Vagina (tissue), 2 donors: ENCODE data around the gene PRSS57. TPM values are rescaled to one million over a fixed set of nuclear protein-coding genes. Genes with fewer than 3 reads are reported as not detected.

Experiments
- DNase-seq, 2 donors: peaks; one replicate each; pipeline ENCODE4 v3.0.0-alpha.2; 2017; ENCODE audit errors: extremely low spot score in 2 of 2
- H3K27ac ChIP-seq: fragments of 200-600 bp; sonication (generic); one replicate; pipeline ENCODE4 v1.5.1; 2019
- H3K27me3 ChIP-seq: fragments of 200-600 bp; sonication (generic); one replicate; pipeline ENCODE4 v1.5.1; 2019
- H3K36me3 ChIP-seq, 2 donors: fragments of 200-600 bp; sonication (generic); one replicate each; pipeline ENCODE4 v1.5.1; 2017 to 2019
- H3K4me1 ChIP-seq: fragments of 200-600 bp; sonication (generic); one replicate; pipeline ENCODE4 v1.5.1; 2019
- H3K4me3 ChIP-seq, 2 donors: fragments of 200-600 bp; sonication (generic); 1 replicate in 1 of 2; 2 replicates in 1 of 2; pipeline ENCODE4 v1.5.1; 2016 to 2019
- H3K9me3 ChIP-seq: fragments of 200-600 bp; sonication (generic); one replicate; pipeline ENCODE4 v1.5.1; 2019
- CTCF ChIP-seq, 3 experiments: fragments of 450-650 bp in 2 of 3; fragments of 200-600 bp in 1 of 3; sonication (generic) in 1 of 3; IDR thresholded peaks; one replicate each; pipeline ENCODE4 v1.5.1; 2017 to 2019; ENCODE audit warnings: antibody characterized with exemption in 3 of 3, mild to moderate bottlenecking in 2 of 3, moderate library complexity in 2 of 3
- POLR2A ChIP-seq, 2 donors: fragments of 450-650 bp; IDR thresholded peaks; one replicate each; pipeline ENCODE4 v1.6.1; 2017; ENCODE audit warnings: antibody characterized with exemption in 2 of 2, mild to moderate bottlenecking in 2 of 2, moderate library complexity in 2 of 2
- POLR2AphosphoS5 ChIP-seq, 2 donors: sonication (generic); formaldehyde crosslinking; IDR thresholded peaks; one replicate each; pipeline ENCODE4 v1.9.0; 2017; ENCODE audit warnings: antibody characterized with exemption in 2 of 2, mild to moderate bottlenecking in 2 of 2, low read depth in 1 of 2; ENCODE audit not compliant: insufficient read depth in 1 of 2
- intact Hi-C: fragments of 100-400 bp; cut with DNase I; formaldehyde crosslinking; loops from one replicate; pipeline ENCODE4 v1.15.1; 2023
- total RNA-seq: library from RNA; depleted of rRNA; stranded (reverse); fragments of >200 nt; gene quantifications from one replicate; pipeline ENCODE4 v1.2.3, GENCODE V29; 2016

Gene PRSS57
- total RNA-seq, 1 donor from 2014 or later: not detected

- Histone ChIP-seq H3K27ac (no peak overlapping the region), H3K4me3 (no peak overlapping the region), H3K36me3 (peaks cover 0 to 61% of the 10 kb centered on the region in 2 donors), H3K27me3 (no peaks in the 10 kb centered on the region), H3K9me3 (no peaks in the 10 kb centered on the region), H3K4me1 (no peaks in the 10 kb centered on the region)
- TF ChIP-seq POLR2A (IDR thresholded peaks at IDR 0.05): no peak
- TF ChIP-seq CTCF (IDR thresholded peaks at IDR 0.05): no peak
- TF ChIP-seq POLR2AphosphoS5 (IDR thresholded peaks at IDR 0.05; ENCODE audit: insufficient read depth in 1 of 2, low read depth in 1 of 2): no peak
- DNase-seq: no peak
- intact Hi-C loops: no loop called here
These were observed 44.0 kb downstream of the PRSS57 start for GRCh38 chr19:651114-651818.

- H3K4me3 ChIP-seq: no peak overlapping the region
- no peaks in the 10 kb centered on the region for H3K4me1 ChIP-seq
- H3K27ac ChIP-seq: no peak overlapping the region
- TF ChIP-seq POLR2A (IDR thresholded peaks at IDR 0.05) (no peak), POLR2AphosphoS5 (IDR thresholded peaks at IDR 0.05; ENCODE audit: insufficient read depth in 1 of 2, low read depth in 1 of 2) (no peak), CTCF (IDR thresholded peaks at IDR 0.05) (no peak)
- intact Hi-C loops: no loop called here
- H3K36me3 ChIP-seq: peaks cover 0 to 69% of the 10 kb centered on the region in 2 donors
- no peaks in the 10 kb centered on the region for H3K9me3 ChIP-seq
- no peaks in the 10 kb centered on the region for H3K27me3 ChIP-seq
- no peak for DNase-seq
These were observed 45.1 kb downstream of the PRSS57 start for GRCh38 chr19:650121-650520.

GRCh38 chr19:648904-649801, 46.1 kb downstream of the PRSS57 start:
- no peak overlapping the region for H3K4me3 ChIP-seq
- intact Hi-C loops: no loop called here
- no peaks in the 10 kb centered on the region for H3K27me3 ChIP-seq
- no peak for TF ChIP-seq POLR2A (IDR thresholded peaks at IDR 0.05)
- TF ChIP-seq POLR2AphosphoS5 (IDR thresholded peaks at IDR 0.05; ENCODE audit: insufficient read depth in 1 of 2, low read depth in 1 of 2): no peak
- TF ChIP-seq CTCF (IDR thresholded peaks at IDR 0.05): no peak
- H3K4me1 ChIP-seq: no peaks in the 10 kb centered on the region
- H3K27ac ChIP-seq: no peak overlapping the region
- DNase-seq: no peak
- peaks cover 0 to 69% of the 10 kb centered on the region in 2 donors for H3K36me3 ChIP-seq
- H3K9me3 ChIP-seq: no peaks in the 10 kb centered on the region

- Histone ChIP-seq H3K4me1 (no peaks in the 10 kb centered on the region), H3K4me3 (no peak overlapping the region), H3K9me3 (no peaks in the 10 kb centered on the region), H3K27me3 (no peaks in the 10 kb centered on the region), H3K36me3 (peaks cover 0 to 67% of the 10 kb centered on the region in 2 donors), H3K27ac (no peak overlapping the region)
- intact Hi-C loops: no loop called here
- TF ChIP-seq POLR2AphosphoS5 (IDR thresholded peaks at IDR 0.05; ENCODE audit: insufficient read depth in 1 of 2, low read depth in 1 of 2) (no peak), CTCF (IDR thresholded peaks at IDR 0.05) (no peak), POLR2A (IDR thresholded peaks at IDR 0.05) (no peak)
- DNase-seq: no peak
These were observed 46.9 kb downstream of the PRSS57 start for GRCh38 chr19:648305-648704.
